Left cardiac atrium (tissue), 4 donors: Measurements from ENCODE around the gene BACH2. TPM values are rescaled to one million over a fixed set of nuclear protein-coding genes. Genes with fewer than 3 reads are reported as not detected.
"Not testable (repeated sequence)": the region's sequence is repeated elsewhere in the genome, so short reads cannot be mapped to it uniquely, and the experiment has no call there.

Experiments used
- ATAC-seq, 2 donors: fragments of 200-7000 bp; cut with Tn5 transposase; one replicate each; pipeline ENCODE4 v1.9.1; 2020; ENCODE audit warnings: mild to moderate bottlenecking in 2 of 2, moderate library complexity in 2 of 2
- DNase-seq: peaks from one replicate; pipeline ENCODE4 v3.0.0-alpha.2; 2020
- intact Hi-C, 2 donors: fragments of 100-400 bp; cut with DNase I; formaldehyde crosslinking; loops; one replicate each; pipeline versions ENCODE4 v1.14.1 to v1.15.1; 2022 to 2023
- total RNA-seq, 2 donors: library from RNA; stranded (reverse); fragmentation: NEBNext Ultra II Directional; extraction: Animal tissue kit (Norgen Biotek cat#: 25700); gene quantifications; one replicate each; pipeline ENCODE4 v1.2.1, GENCODE V29; 2021
- donor health status: DM: no; HTN: yes; CAD: no.
- donor health status: DM: no; HTN: yes; CAD: no; lungs with severe emphysema.
- donor health status: DM: yes; HTN: yes; CAD: no.
- donor health status: Dilated cardiomyopathy.

BACH2 gene
- total RNA-seq, 2 donors from 2014 or later = 2.0 to 2.5 TPM

GRCh38 chr6:90149280-90149679 lies 147.4 kb downstream of the BACH2 start:
- intact Hi-C loops = no loop called here
- ATAC-seq = no peak

GRCh38 chr6:90148867-90149266 lies 147.8 kb downstream of the BACH2 start:
- DNase-seq (no peak), ATAC-seq (no peak)
- intact Hi-C loops = no loop called here

More at GRCh38 chr6:90149280-90149679, 147.4 kb downstream of the BACH2 start:
- DNase-seq = no peak

GRCh38 chr6:90146921-90147649 lies 149.6 kb downstream of the BACH2 start:
- no peak for ATAC-seq
- intact Hi-C loops = no loop called here
- no peak for DNase-seq

- DNase-seq = no peak
- intact Hi-C loops = no loop called here
- no peak for ATAC-seq
Measured at GRCh38 chr6:90146024-90146423, 150.6 kb downstream of the BACH2 start.

- intact Hi-C loops = no loop called here
- DNase-seq (no peak), ATAC-seq (no peak)
Measured at GRCh38 chr6:90144928-90145555, 151.6 kb downstream of the BACH2 start.

- no peak for DNase-seq
- intact Hi-C loops = no loop called here
- ATAC-seq = no peak
Measured at GRCh38 chr6:90144396-90144795, 152.2 kb downstream of the BACH2 start.

GRCh38 chr6:90140683-90141082 lies 156.0 kb downstream of the BACH2 start:
- ATAC-seq (no peak), DNase-seq (no peak)
- intact Hi-C loops = no loop called here

GRCh38 chr6:90139272-90139817 lies 157.3 kb downstream of the BACH2 start:
- no peak for ATAC-seq
- no peak for DNase-seq
- intact Hi-C loops = no loop called here

GRCh38 chr6:90136837-90137568 lies 159.6 kb downstream of the BACH2 start:
- intact Hi-C loops = no loop called here
- ATAC-seq (no peak), DNase-seq (no peak)

- no peak for DNase-seq
- ATAC-seq = no peak
- intact Hi-C loops = no loop called here
Measured at GRCh38 chr6:90136176-90136575, 160.5 kb downstream of the BACH2 start.

GRCh38 chr6:90135667-90136066 lies 161.0 kb downstream of the BACH2 start:
- no peak for DNase-seq
- intact Hi-C loops = no loop called here
- peak in 1 of 2 donors; percentile 40 for ATAC-seq

- intact Hi-C loops, DNase-seq, ATAC-seq: not testable (repeated sequence)
Measured at GRCh38 chr6:90133664-90134063, 163.0 kb downstream of the BACH2 start.

- ATAC-seq (peak; percentile 68 to 82), DNase-seq (peak; percentile 58)
- intact Hi-C loops = no loop called here
Measured at GRCh38 chr6:90131614-90132423, 164.8 kb downstream of the BACH2 start.

- DNase-seq (no peak), ATAC-seq (no peak)
- intact Hi-C loops = no loop called here
Measured at GRCh38 chr6:90131125-90131524, 165.5 kb downstream of the BACH2 start.

- intact Hi-C loops, DNase-seq, ATAC-seq: not testable (repeated sequence)
Measured at GRCh38 chr6:90128687-90129086, 168.0 kb downstream of the BACH2 start.

- intact Hi-C loops = no loop called here
- DNase-seq (no peak), ATAC-seq (no peak)
Measured at GRCh38 chr6:90127595-90127994, 169.0 kb downstream of the BACH2 start.

- intact Hi-C loops = no loop called here
Measured at GRCh38 chr6:90126839-90127238, 169.8 kb downstream of the BACH2 start.

GRCh38 chr6:90126181-90126580 lies 170.5 kb downstream of the BACH2 start:
- DNase-seq (no peak), ATAC-seq (no peak)
- intact Hi-C loops = no loop called here

More at GRCh38 chr6:90126839-90127238, 169.8 kb downstream of the BACH2 start:
- no peak for ATAC-seq
- DNase-seq = no peak

- ATAC-seq (no peak), DNase-seq (no peak)
- intact Hi-C loops = no loop called here
Measured at GRCh38 chr6:90124874-90125510, 171.7 kb downstream of the BACH2 start.
